ENCODE measurements around the gene LPAR2.
A peak's percentile ranks its signal among the peaks of the same experiment; 100 is the strongest.

Gene LPAR2

DNA sequence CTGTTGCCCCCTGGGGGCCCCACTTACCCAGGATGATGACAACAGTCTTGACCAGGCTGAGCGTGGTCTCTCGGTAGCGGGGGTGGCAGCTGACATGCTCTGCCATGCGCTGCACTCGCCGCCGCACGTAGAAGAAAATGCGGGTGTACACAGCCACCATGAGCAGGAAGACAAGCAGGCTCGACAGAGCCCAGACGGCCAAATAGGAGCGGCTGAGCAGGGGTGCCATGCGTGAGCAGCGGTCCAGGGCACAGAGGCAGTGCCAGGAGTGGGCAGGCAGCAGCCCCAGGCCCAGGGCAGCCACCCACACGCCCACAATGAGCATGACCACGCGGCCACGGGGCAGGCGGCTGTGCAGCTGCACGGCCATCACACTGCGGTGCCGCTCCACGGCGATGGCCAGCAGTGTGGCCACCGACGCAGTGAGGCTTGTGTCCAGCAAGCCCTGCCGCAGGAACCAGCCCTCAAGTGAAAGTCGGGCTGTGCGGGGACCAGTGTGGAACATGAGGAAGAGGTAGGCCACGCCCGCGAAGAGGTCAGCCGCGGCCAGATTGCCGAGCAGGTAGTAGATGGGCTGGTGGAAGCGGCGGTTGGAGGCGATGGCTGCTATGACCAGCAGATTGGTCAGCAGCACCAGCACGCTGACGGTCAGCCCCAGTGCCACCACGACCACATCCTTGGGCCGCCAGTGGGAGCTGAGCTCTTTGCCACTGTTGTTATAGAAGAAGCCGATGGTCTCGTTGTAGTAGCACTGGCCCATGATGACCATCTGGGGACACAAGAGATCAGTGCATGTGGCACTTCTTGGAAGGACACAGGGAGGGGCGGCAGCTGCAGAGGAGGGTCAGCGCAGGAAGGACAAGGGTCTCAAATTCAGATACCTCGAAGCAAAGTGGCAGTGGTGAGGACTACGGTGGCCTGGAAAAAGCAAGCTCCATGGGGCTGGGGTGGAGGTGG lies 1.2 kb downstream of the LPAR2 start:
- no peaks in the 10 kb centered on the region for H3K36me3 ChIP-seq (ENCODE audit: control insufficient read depth, insufficient read depth, low read length)
- H3K9ac ChIP-seq = no peak overlapping the region
- no peaks in the 10 kb centered on the region for H3K27me3 ChIP-seq (ENCODE audit: control insufficient read depth, insufficient read depth, low read length)
- H3K4me1 ChIP-seq = no peaks in the 10 kb centered on the region
- H3K9me3 ChIP-seq (ENCODE audit: control insufficient read depth, low read length) = no peaks in the 10 kb centered on the region
- peak overlapping the region; percentile 94 for H2AFZ ChIP-seq
- H3K4me3 ChIP-seq (ENCODE audit: low read depth, low read length) = no peak overlapping the region
- peak overlapping the region; percentile 58 for H3K4me2 ChIP-seq (ENCODE audit: low read length)
- no peaks in the 10 kb centered on the region for H3K79me2 ChIP-seq
- H3K27ac ChIP-seq = no peak overlapping the region
- TF ChIP-seq, protein P1, sequence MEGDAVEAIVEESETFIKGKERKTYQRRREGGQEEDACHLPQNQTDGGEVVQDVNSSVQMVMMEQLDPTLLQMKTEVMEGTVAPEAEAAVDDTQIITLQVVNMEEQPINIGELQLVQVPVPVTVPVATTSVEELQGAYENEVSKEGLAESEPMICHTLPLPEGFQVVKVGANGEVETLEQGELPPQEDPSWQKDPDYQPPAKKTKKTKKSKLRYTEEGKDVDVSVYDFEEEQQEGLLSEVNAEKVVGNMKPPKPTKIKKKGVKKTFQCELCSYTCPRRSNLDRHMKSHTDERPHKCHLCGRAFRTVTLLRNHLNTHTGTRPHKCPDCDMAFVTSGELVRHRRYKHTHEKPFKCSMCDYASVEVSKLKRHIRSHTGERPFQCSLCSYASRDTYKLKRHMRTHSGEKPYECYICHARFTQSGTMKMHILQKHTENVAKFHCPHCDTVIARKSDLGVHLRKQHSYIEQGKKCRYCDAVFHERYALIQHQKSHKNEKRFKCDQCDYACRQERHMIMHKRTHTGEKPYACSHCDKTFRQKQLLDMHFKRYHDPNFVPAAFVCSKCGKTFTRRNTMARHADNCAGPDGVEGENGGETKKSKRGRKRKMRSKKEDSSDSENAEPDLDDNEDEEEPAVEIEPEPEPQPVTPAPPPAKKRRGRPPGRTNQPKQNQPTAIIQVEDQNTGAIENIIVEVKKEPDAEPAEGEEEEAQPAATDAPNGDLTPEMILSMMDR (IDR thresholded peaks at IDR 0.05) = no peak

GRCh38 chr19:19624032-19624570 lies 3.9 kb downstream of the LPAR2 start:
- TF ChIP-seq, protein P1 (IDR thresholded peaks at IDR 0.05) = no peak
- H3K79me2 ChIP-seq = no peaks in the 10 kb centered on the region

GRCh38 chr19:19623383-19623782 lies 4.6 kb downstream of the LPAR2 start:
- Histone ChIP-seq H3K27ac (no peak overlapping the region), H2AFZ (no peak overlapping the region), H3K9me3 (ENCODE audit: control insufficient read depth, low read length) (no peaks in the 10 kb centered on the region), H3K4me3 (ENCODE audit: low read depth, low read length) (no peak overlapping the region), H3K36me3 (ENCODE audit: control insufficient read depth, insufficient read depth, low read length) (no peaks in the 10 kb centered on the region), H3K4me1 (peaks cover 3% of the 10 kb centered on the region), H3K9ac (no peak overlapping the region), H3K4me2 (ENCODE audit: low read length) (no peak overlapping the region), H3K79me2 (no peaks in the 10 kb centered on the region), H3K27me3 (ENCODE audit: control insufficient read depth, insufficient read depth, low read length) (no peaks in the 10 kb centered on the region)
- TF ChIP-seq, protein P1 (IDR thresholded peaks at IDR 0.05) = no peak

More at GRCh38 chr19:19624032-19624570, 3.9 kb downstream of the LPAR2 start:
- no peaks in the 10 kb centered on the region for H3K9me3 ChIP-seq (ENCODE audit: control insufficient read depth, low read length)
- no peak overlapping the region for H3K27ac ChIP-seq
- no peaks in the 10 kb centered on the region for H3K27me3 ChIP-seq (ENCODE audit: control insufficient read depth, insufficient read depth, low read length)
- no peak overlapping the region for H3K4me2 ChIP-seq (ENCODE audit: low read length)
- H2AFZ ChIP-seq = no peak overlapping the region
- H3K4me1 ChIP-seq = peaks cover 1% of the 10 kb centered on the region
- no peaks in the 10 kb centered on the region for H3K36me3 ChIP-seq (ENCODE audit: control insufficient read depth, insufficient read depth, low read length)
- no peak overlapping the region for H3K9ac ChIP-seq
- no peak overlapping the region for H3K4me3 ChIP-seq (ENCODE audit: low read depth, low read length)

DNA sequence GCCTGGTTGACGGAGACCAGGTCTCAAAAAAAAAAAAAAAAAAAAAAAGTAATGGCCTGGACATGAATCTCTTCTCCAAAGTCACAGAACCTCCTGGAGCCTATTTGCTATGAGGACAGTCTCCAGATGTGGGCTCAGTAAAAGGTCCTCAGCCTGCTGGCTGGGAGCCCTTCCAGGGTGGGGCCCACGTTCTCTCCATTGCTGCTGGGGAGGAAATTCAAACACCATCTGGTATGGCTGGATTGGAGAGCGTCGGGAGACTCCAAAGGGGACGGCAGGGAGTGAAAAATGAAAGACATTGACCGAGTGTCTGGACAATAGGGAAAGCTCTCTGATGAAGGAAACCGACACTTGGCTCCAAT lies 8.2 kb downstream of the LPAR2 start:
- Histone ChIP-seq H3K27ac (no peak overlapping the region), H3K27me3 (ENCODE audit: control insufficient read depth, insufficient read depth, low read length) (no peaks in the 10 kb centered on the region), H2AFZ (no peak overlapping the region), H3K9ac (no peak overlapping the region), H3K4me2 (ENCODE audit: low read length) (no peak overlapping the region), H3K4me3 (ENCODE audit: low read depth, low read length) (no peak overlapping the region), H3K79me2 (no peaks in the 10 kb centered on the region), H3K36me3 (ENCODE audit: control insufficient read depth, insufficient read depth, low read length) (no peaks in the 10 kb centered on the region), H3K4me1 (peaks cover 3% of the 10 kb centered on the region), H3K9me3 (ENCODE audit: control insufficient read depth, low read length) (no peaks in the 10 kb centered on the region)
- TF ChIP-seq, protein P1 (IDR thresholded peaks at IDR 0.05) = no peak
